HG03521 (cell line): ENCODE results near the gene EFCAB13.

Experiments used
- ATAC-seq: cut with Tn5 transposase; IDR thresholded peaks from one replicate; pipeline ENCODE4 v1.9.1; 2021; ENCODE audit warnings: mild to moderate bottlenecking, moderate library complexity; ENCODE audit not compliant: unreplicated experiment

EFCAB13 gene

DNA sequence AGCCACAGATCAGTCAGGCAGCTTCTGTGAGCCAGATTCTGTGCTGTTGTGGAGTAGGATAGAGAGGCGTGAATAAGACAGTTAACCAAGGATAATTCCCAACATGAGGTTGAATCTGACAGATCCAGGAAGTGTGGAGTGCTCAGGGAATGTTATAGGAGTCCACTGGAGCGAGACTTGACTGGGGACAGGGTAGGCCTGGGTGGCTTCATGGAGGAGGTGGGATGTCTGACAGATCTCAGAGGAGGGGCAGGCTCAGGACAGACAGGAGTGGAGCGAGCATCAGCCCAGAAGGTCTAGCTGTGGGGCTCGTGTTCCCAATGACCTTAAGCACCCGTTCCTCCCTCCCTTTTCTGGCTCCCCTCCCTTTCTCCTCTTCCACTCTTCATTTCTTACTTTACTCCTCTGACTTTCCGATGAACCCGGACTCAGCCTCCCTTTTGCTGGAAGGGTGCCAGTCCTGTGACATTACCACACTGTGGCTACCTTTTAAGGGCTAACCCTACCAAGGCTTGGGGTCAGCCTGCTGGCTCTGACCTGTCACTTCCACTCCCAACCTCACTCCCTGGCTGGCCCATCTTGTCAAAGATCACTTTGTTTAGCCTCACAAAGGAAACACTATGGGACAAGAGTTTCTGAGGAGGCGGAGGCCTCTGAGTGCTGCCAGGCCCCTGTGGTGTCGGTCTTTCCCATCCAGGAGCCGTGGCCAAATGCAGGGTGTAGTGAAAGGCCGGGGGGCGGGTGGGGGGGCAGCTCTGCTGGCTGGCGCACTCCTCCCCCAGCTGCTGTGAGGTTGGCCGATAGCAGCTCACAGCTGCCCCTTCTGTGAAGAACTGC is 28.5 kb upstream of the EFCAB13 start:
- no peak for ATAC-seq

DNA sequence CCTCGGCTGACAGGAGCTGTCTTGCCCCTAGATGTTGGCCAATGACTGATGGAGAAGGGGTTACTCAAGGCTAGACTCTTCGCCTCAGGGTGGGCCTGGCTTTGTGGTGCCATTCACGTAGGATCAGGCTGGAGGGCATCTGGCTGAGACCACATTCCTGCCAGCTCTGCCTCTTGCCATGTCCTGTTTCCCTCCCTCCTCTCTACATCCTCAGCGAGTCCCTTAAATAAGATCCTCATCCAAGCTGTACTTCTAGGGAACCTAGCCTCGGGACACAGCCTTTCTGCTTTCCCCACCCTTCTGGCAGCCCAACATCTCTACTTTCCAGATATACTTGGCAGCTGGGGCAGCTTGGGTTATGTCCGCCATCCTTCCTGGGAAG is 27.9 kb upstream of the EFCAB13 start:
- no peak for ATAC-seq

DNA sequence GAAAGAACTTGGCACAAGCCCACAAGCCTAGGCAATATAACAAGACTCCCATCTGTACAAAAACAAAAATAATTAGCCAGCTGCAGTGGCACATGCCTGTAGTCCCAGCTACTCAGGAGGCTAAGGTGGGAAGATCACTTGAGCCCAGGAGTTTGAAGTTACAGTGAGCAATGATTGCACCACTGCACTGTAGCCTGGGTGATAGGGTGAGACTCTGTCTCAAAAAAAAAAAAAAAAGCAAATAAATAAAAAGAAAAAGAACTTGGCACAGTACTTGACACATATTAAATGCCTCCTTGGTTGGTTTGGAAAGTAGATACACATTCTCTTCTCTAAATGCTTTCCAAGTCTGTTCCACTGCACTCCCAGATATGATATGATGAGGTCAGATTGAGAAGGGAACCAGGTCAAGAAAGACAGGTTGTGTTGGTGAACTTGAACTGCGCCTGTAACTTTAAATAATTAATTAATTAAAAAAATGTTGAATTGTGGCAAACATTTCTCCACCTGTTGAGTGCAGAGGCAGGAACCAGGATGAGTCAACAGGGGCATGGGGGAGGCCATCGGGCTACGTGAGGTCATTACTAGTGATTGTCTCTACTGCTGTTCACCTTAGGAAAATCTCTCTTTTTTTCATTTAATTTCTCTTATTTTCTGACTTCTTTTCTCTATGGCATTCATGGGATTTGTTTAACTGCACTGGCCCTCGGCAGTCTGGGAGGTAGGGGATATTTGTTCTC is 25.9 kb upstream of the EFCAB13 start:
- no peak for ATAC-seq

DNA sequence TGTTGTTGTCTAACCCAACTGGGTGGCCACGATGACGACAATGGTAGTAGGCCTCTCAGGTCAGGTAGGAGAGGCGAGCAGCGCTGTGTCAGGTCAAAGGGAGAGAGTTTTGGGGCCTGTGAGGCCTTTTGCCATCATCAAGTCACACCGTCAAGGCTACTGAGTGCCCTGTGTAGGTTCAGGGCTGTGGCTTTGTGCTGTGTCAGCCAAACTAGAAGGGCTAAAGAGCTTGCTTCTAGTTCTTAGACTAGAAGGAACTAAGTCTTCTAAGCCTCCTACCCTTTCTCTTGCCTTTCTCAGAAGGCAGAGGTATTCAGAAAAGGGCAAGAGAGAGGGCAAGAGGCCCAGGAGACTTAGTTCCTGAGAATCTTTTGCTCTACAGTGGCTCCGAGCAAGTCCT is 25.0 kb upstream of the EFCAB13 start:
- no peak for ATAC-seq

DNA sequence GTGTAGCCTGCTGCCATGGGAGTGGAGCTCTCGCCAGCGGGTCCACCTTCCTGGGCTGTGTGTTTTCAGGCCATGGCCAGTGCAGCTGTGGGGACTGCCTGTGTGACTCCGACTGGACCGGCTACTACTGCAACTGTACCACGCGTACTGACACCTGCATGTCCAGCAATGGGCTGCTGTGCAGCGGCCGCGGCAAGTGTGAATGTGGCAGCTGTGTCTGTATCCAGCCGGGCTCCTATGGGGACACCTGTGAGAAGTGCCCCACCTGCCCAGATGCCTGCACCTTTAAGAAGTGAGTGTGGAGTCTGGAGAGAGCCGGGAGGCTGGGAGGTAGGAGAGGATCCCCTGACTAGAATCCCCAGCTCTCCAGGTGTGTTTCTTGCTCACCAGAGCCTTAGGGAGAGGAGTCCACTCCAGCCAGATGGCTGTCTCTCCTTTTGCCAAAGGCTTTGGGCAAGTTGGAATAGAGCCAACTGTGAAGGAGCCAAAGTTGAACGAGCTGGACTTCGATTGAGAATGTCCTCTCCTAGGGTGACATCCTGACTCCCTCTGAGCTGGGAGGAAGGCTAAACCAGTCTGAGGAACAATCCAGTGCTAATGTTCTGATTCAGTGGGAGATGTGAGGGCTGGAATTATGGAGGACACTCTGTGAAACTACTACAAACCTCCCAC is 24.4 kb upstream of the EFCAB13 start:
- no peak for ATAC-seq

DNA sequence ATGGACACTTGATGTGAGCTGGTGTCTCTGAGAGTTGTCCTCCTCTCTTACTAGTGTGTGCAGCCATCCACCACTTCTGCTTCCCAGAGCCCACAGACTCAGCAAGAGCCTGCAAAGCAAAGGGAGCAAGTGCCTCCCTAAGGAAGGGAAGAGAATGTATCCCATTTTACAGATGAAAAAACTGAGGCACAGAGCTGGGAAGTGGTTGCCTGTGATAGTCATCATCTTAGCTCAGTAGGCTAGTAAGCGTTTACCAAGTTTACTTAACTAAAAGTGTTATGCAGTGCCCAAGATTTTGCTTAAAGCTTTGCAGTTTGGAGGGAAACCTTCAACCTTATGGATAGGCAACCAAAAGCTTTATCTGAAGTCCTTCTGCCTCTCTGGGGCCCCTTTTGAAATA is 23.0 kb upstream of the EFCAB13 start:
- ATAC-seq = no peak

DNA sequence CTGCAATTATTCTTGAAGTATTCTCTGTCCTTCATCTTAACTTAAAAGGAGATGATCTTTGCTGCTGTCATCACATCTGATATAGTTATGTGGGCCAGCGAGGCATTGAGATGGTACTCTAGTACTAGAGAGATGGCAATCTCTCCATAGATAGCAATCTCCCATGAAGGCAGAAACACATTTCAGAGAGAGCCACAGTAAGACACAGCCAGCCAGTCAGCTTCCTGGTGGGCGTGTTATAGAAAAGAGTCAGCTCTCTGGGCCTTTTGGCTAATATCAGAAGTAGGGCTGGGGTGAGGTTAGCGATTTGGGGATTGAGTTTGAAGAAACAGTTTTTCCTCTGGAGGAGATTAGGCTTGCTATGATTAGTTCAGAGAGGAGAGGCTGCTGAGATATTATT is 22.6 kb upstream of the EFCAB13 start:
- no peak for ATAC-seq

DNA sequence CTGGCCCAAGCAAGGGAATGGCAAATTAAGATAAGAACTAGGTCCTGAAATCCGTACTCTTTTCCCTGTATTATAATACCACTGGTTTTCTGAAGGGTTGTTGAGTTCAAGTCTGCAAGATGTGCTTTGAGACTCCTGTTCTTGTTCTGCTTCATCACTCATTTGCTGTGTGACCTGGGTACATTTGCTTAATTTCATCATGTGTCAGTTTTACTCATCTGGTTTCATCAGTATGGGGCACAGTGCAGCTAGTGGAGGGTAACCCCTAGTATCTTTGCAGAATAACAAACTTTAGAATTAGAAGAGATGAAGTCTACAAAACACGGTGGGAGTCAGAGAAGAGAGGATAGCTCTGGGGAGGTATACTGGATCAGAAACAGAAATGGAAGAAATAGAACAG is 21.9 kb upstream of the EFCAB13 start:
- ATAC-seq = no peak

DNA sequence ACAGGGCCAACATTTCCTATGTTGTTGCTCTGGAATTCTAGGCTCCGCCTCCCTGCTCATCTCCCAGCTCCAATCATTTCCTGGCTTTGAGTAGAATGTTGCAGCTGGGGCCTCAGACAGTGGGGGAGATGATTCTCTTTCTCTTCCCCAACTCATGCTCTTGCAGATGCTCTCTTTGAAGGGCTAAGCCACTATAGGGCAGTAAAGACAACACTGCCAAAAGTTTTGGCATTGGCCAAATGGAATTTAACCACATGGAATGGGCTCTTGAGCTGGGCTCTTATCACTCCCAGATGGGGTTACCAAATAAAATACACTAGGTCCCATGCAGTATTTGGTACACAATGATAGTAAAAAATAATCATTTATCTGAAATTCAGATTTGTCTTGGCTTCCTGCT is 19.6 kb upstream of the EFCAB13 start:
- no peak for ATAC-seq

DNA sequence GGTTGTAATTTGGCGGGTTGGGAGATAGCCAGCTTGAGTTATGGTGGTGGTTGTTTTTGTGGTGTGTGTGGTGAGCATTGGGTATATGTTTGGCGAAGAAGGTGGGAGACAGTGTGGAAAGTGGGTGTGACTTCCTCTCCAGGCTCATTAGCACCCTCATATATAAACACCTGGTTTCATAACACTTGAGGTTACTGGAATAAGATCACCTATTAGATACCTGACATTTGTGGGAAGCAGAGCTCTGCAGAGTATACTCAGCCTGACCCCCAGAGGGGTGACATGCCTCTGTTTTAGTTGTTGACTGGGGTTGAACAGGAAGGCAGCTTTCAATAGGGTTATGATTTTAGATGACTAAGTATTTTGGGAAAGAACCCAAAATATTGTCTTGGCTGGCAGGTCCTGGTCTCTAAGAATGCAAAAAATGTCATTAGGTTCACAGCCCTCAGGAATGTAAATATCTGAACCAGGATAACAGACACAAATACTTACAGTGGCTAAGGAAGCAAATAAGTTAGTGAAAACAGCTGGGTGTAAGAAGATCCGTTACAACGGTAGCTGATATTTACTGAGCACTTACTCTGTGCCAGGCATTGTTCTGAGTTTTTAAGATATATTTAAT is 18.3 kb upstream of the EFCAB13 start:
- ATAC-seq = no peak

DNA sequence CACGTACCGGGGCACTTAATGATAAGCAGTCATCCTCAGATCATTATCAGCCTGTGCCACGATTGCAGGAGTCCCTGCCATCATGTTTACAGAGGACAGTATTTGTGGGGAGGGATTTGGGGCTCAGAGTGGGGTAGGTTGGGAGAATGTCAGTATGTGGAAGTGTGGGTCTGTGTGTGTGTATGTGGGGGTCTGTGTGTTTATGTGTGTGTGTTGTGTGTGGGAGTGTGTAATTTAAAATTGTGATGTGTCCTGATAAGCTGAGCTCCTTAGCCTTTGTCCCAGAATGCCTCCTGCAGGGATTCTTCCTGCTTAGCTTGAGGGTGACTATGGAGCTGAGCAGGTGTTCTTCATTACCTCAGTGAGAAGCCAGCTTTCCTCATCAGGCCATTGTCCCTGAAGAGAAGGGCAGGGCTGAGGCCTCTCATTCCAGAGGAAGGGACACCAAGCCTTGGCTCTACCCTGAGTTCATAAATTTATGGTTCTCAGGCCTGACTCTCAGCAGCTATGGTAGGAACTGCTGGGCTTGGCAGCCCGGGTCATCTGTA is 13.5 kb upstream of the EFCAB13 start:
- no peak for ATAC-seq

DNA sequence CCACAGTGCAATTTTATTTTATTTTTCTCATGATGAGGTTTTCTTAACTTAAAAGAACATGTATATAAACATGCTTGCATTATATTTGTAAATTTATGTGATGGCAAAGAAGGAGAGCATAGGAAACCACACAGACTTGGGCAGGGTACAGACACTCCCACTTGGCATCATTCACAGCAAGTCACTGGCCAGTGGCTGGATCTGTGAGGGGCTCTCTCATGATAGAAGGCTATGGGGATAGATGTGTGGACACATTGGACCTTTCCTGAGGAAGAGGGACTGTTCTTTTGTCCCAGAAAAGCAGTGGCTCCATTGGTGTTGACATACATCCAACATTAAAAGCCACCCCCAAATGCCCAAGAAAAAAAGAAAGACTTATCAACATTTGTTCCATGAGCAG is 12.3 kb upstream of the EFCAB13 start:
- no peak for ATAC-seq

DNA sequence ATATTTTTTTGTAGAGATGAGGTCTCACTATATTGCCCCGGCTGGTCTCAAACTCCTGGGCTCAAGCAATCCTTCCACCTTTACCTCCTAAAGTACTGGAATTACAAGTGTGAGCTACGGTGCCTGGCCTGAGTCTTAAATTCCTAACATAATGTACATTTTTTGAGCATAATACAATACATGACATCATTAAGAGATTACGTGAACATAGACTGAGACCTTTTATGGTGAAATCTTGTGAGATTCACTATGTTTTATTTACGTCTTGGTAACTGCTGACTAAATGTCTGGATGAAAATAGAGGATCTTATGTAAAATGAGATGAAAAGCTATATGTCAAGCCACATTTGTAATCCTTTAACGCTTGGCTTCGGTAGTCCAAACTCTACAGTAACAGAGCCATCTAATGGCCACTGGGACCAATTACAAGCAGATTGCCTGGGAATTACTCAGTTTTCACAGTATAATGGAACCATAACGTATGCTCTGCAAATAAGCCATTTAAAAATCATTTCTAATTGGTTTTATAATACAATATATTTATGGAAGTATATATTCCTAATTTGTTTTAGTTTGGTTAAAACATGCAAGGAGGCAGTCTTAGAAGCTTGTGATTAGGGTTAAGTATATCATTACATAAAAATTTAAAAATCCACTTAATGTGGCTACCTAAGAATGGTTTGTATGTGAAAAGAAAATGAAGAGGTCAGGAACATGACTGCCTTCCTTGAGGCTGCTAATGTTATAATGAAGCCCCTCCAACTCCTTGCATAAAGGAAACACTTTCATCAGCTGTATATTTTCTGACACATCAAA is 8.1 kb upstream of the EFCAB13 start:
- ATAC-seq = no peak

DNA sequence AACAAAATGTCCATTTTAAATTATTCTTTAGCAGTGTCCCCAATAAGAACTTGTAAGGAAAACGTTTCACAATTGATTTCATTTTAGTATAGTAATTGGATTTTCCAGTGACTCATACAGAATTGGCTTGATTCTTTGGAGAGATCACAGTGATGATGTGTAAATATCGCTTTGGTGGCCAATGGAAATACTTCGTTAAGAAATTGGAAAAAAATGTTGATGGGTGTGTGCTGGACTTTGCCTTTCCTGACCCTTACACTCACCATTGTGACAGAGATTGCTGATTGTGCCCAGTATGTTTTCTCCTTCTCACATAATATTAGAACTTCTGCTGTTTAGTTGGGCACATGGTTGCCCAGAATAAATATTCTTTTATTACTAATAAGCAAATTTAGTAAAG is 7.4 kb upstream of the EFCAB13 start:
- ATAC-seq = no peak

DNA sequence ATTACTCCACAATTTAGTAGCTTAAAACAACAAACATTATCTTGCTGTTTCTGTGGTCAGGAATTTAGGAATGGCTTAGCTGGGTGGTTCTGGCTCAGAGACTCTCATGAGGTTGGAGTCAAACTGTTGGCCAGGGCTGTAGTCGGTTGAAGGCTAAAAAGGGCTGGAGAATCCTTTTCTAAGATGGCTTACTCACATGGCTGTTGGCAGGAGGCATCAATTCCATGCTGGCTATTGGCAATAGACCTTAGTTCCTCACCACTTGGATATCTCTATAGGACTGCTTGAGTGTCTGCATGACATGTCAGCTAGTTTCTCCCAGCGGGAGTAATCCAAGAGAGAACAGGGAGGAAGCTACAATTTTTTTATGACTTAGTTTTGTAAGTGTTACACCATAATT is 6.6 kb upstream of the EFCAB13 start:
- no peak for ATAC-seq

DNA sequence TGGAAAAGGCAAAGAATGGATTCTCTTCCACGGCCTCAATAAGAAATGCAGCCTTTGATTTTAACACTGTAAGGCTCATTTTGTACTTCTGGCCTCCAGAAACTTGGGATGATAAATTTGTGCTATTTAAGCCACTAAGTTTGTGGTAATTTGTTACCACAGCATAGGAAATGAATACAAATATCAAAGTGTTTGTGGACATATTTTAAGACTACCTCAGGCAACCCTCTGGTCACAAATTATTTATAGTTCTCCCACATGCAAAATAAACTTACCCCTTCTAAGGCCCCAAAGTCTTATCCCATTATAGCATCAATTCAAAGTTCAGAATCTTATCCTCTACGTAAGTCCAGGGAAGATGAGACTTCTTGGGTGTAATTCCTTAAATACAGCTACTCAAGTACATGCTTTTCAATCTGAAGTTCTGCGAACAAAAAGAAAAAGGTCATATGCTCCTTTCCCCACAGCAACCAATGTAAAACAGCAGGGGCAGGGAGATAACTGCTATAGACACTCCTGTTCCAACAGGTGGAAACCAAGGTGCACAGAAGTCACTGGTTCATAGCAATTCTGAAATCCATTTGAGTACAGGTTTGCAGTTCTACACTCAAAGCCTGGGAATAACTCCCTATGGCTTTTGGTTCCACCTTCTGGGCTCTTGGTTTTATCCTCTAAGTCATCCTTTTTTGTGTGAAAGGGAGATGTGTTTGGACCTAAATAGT is 5.4 kb upstream of the EFCAB13 start:
- ATAC-seq = no peak

DNA sequence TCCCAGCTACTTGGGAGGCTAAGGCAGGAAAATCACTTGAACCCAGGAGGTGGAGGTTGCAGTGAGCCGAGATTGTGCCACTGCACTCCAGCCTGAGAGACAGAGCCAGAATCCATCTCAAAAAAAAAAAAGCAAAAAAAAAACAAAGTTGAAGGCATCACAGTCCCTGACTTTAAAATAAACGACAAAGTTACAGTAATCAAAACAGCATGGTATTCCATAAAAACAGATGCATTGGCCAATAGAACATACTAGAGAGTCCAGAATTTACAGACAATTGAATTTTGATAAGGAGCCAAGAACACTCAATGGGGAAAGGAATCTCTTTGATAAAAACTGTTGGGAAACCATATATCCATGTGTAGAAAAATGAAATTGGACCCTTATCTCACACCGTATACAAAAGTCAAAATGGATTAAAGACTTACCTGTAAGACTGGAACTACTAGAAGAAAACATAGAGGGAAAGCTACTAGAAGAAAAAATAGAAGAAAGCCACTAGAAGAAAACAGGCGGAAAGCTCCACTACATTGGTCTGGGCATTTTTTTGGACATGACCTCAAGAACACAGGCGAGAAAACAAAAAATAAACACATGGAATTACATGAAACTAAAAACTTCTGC is 2.8 kb upstream of the EFCAB13 start:
- ATAC-seq = no peak

DNA sequence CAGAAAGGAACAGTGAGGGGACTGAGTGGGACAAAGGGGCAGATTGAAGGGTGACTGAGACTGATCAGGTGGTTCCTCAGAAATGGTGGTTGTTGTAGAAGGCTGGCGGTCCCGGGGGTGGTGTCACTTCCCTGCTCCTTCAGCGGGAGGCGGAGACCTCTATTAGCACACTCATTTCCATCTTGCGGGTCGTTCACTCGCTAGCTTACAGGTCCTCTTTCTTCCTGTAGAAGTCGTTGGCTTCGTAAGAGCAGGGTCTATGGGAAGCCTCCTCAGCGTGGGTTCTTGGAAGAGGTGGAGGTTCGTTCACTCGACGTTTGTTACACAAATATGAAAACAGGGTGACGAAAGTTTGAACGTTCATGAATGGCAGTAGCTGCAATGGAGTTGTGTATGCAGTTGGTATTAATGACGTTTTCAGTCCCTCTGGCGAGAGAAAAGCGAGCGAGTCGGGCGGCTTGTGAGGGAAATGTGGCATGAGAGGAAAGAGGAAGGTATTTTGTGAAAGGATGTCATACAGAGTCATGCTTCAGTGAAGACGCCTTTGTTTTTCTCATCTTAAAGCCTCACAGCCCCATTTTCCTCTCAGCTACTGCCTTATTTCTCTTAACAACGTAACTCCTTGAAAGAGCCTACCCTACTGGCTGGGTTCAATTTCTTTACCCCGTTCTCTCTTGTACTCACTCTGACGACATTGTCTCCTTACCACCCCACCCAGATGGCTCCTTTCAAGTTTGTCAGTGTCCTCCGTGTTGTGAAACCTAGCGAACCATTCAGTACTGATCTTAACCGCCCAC is 667 bp downstream of the EFCAB13 start:
- peak; percentile 21 for ATAC-seq
